Sigmoid colon (tissue), 7 donors: ENCODE measurements around the gene ABCF2. TPM values are rescaled to one million over a fixed set of nuclear protein-coding genes. Genes with fewer than 3 reads are reported as not detected.
A peak's percentile ranks its signal among the peaks of the same experiment; 100 is the strongest.

Experiments
- DNase-seq: peaks from one replicate; pipeline ENCODE4 v3.0.0-alpha.2; 2019
- H3K27ac ChIP-seq, 4 donors: fragments of 200-600 bp; sonication (generic); one replicate each; pipeline ENCODE4 v1.5.1; 2016 to 2019; ENCODE audit warnings: mild to moderate bottlenecking in 1 of 4
- H3K27me3 ChIP-seq, 3 donors: fragments of 200-600 bp; sonication (generic); one replicate each; pipeline ENCODE4 v1.5.1; 2019; ENCODE audit warnings: mild to moderate bottlenecking in 1 of 3
- H3K36me3 ChIP-seq, 4 donors: fragments of 200-600 bp; sonication (generic); one replicate each; pipeline ENCODE4 v1.5.1; 2016 to 2019
- H3K4me1 ChIP-seq, 4 donors: fragments of 200-600 bp; sonication (generic); one replicate each; pipeline ENCODE4 v1.5.1; 2017 to 2019
- H3K4me3 ChIP-seq, 4 donors: fragments of 200-600 bp; sonication (generic); one replicate each; pipeline ENCODE4 v1.5.1; 2017 to 2019; ENCODE audit warnings: mild to moderate bottlenecking in 2 of 4, moderate library complexity in 1 of 4
- H3K9me3 ChIP-seq, 4 donors: fragments of 200-600 bp in 3 of 4; sonication (generic) in 3 of 4; one replicate each; pipeline versions ENCODE4 v1.5.1 to v1.6.1; 2013 to 2019
- EP300 ChIP-seq, 4 donors: sonication (generic); formaldehyde crosslinking; IDR thresholded peaks; one replicate each; pipeline ENCODE4 v1.6.1; 2017; ENCODE audit warnings: antibody characterized with exemption in 4 of 4
- POLR2A ChIP-seq, 2 donors: fragments of 450-650 bp; IDR thresholded peaks; one replicate each; pipeline ENCODE4 v1.6.1; 2016; ENCODE audit warnings: antibody characterized with exemption in 2 of 2, mild to moderate bottlenecking in 2 of 2, moderate library complexity in 2 of 2
- POLR2AphosphoS5 ChIP-seq, 4 donors: sonication (generic); formaldehyde crosslinking; IDR thresholded peaks; one replicate each; pipeline ENCODE4 v1.6.1; 2017; ENCODE audit warnings: antibody characterized with exemption in 4 of 4
- WGBS, 2 donors: extraction: QIAGEN DNeasy Blood & Tissue Kit; methylation state at CpG; one replicate each; pipeline ENCODE4 v1.1.7; 2013; 5-methylcytosine and 5-hydroxymethylcytosine counted together
- intact Hi-C: fragments of 100-400 bp; cut with DNase I; formaldehyde crosslinking; loops from one replicate; pipeline ENCODE4 v1.15.1; 2023
- polyA plus RNA-seq, 3 donors: library from polyadenylated mRNA; stranded (reverse); fragments of 200-250 nt; gene quantifications; one replicate each; pipeline ENCODE4 v1.2.3, GENCODE V29; 2013
- total RNA-seq, 4 donors: library from RNA; depleted of rRNA; stranded (reverse); fragments of >200 nt; gene quantifications; one replicate each; pipeline ENCODE4 v1.1.0, GENCODE V29; 2016
- TF ChIP-seq, protein P1 (sequence below), 4 experiments: fragments of 450-650 bp in 3 of 4; fragments of 200-600 bp in 1 of 4; IDR thresholded peaks; one replicate each; pipeline ENCODE4 v1.5.1; 2016 to 2019; ENCODE audit warnings: antibody characterized with exemption in 4 of 4, mild to moderate bottlenecking in 3 of 4, moderate library complexity in 2 of 4
- donor health status: healthy with polysubstance abuse.
- donor health status: Bipolar disorder and iron deficiency.
- donor health status: healthy.

Gene ABCF2
- 10 to 100 TPM; 25.8 to 34.6 (median 30.2) TPM for total RNA-seq
- 10 to 100 TPM; 18.3 to 34.6 (median 19.8) TPM for polyA plus RNA-seq

DNA sequence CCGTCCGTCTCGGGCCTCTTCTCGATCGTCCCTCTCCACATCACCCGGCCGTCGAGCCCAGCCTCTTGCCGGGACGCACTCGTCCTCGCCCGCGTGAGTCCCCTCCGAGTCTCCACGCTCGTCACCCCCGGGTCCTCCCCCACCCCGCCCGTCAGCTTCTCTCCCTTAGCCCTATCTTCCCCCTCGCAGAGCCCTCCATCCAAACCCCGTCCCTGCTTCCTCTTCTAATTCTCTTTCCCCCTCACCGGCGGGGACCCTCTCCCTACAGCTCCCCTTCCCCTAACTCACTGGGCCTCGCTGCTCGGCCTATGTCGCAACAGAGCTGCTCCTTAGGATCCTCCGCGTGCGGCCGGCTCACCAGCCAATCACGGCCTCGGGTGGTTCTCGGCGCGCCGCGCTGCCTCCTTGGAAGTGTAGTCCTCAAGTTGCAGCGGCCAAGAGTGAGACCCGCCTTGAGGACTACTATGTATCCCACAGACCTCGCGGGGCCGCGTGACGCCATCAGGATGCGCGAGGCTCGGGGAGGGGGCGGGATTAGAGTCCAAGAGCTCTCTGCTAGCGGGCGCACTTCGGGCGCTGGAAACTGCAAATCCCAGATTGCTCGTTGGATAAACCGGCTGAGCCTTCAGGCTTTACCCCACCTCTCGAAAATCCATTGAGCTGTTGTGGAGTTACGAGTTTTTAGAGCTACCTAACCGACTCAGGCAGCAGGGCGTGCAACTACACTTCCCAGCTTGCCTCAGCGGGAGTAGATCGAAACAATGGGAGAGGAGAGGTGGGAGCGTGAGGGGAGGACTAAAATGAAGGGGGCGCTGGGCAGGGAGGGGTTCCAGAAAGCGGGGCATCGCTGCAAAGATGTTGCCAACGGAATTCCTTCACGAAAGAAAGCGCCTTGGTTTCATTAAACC, at the start of gene ABCF2:
ABCF2 (minus strand) TSS at position 331 of the 908 bp plus-strand sequence. CDS start 747 bp downstream, outside the sequence.
- TF ChIP-seq, protein P1, sequence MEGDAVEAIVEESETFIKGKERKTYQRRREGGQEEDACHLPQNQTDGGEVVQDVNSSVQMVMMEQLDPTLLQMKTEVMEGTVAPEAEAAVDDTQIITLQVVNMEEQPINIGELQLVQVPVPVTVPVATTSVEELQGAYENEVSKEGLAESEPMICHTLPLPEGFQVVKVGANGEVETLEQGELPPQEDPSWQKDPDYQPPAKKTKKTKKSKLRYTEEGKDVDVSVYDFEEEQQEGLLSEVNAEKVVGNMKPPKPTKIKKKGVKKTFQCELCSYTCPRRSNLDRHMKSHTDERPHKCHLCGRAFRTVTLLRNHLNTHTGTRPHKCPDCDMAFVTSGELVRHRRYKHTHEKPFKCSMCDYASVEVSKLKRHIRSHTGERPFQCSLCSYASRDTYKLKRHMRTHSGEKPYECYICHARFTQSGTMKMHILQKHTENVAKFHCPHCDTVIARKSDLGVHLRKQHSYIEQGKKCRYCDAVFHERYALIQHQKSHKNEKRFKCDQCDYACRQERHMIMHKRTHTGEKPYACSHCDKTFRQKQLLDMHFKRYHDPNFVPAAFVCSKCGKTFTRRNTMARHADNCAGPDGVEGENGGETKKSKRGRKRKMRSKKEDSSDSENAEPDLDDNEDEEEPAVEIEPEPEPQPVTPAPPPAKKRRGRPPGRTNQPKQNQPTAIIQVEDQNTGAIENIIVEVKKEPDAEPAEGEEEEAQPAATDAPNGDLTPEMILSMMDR (IDR thresholded peaks at IDR 0.05), result no peak
- TF ChIP-seq POLR2A (IDR thresholded peaks at IDR 0.05), result peak; percentile 26 to 45
- TF ChIP-seq POLR2AphosphoS5 (IDR thresholded peaks at IDR 0.05), result peak; percentile 75 to 87 (median 82)
- no peak for TF ChIP-seq EP300 (IDR thresholded peaks at IDR 0.05)
- Histone ChIP-seq H3K36me3 (peaks cover 10 to 34% (median 22%) of the 10 kb centered on the region in 4 donors), H3K4me3 (peak within 1 kb of the TSS; percentile 74 to 91 (median 86)), H3K9me3 (no peaks in the 10 kb centered on the region), H3K4me1 (peaks cover 0 to 34% (median 27%) of the 10 kb centered on the region in 4 donors), H3K27ac (peak within 1 kb of the TSS; percentile 84 to 87 (median 84)), H3K27me3 (no peaks in the 10 kb centered on the region)
- peak; percentile 100 for DNase-seq
- 0% methylated on average over 68 of the region's 68 CpGs for WGBS, 2 donors
- intact Hi-C loops, result no loop called here

DNA sequence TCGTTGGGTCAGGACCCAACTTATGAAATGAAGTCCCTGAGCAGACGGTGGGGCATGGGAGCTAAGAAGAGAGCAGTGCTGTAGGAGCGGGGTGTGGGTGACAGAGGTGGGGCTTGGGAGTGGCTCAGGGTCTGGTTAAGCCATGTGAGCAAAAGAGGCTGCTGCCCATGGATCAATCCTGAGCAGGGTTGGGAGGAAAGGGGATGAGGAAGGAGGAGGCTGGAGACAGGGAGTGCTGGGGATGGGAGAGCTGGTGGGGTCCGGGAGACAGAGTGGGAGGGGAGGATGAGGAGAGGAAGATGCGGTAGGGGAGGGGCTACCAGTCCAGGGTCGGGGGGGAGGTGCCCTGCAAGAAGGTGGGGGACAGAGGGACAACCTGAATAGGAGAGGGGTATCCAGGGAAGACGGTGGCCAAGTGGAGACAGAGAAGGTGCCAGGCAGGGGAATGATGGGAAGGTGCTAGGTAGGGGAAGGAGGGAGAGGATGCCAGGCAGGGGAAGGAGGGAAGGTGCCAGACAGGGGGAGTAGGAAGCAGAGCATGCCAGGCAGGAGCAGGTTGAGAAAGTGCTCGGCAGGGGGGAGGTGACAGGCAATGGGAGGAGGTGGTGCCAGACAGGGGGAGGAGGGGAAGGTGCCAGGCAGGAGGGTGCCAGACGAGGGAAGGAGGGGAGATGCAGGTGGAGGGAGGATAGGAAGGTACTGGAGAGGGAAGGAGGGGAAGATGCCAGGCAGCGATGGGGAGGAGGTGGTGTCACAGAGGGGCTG, 49.0 kb upstream of the ABCF2 start:
- WGBS, 2 donors, result 14 to 37% methylated on average over 10 of the region's 10 CpGs
- intact Hi-C loops, result loop anchor here (2.0 kb wide), 1 partner anchor 23 kb away; no protein-coding TSS in a partner anchor
- peak overlapping the region in 2 of 4 donors; percentile 19 to 51 for H3K27ac ChIP-seq
- H3K27me3 ChIP-seq, result no peaks in the 10 kb centered on the region
- TF ChIP-seq POLR2AphosphoS5 (IDR thresholded peaks at IDR 0.05) (no peak), EP300 (IDR thresholded peaks at IDR 0.05) (no peak), POLR2A (IDR thresholded peaks at IDR 0.05) (no peak)
- TF ChIP-seq, protein P1 (IDR thresholded peaks at IDR 0.05), result no peak
- H3K36me3 ChIP-seq, result no peaks in the 10 kb centered on the region
- DNase-seq, result no peak
- peaks cover 0 to 27% (median 22%) of the 10 kb centered on the region in 4 donors for H3K4me1 ChIP-seq
- peak overlapping the region; percentile 23 to 50 (median 50) for H3K4me3 ChIP-seq
- no peaks in the 10 kb centered on the region for H3K9me3 ChIP-seq

DNA sequence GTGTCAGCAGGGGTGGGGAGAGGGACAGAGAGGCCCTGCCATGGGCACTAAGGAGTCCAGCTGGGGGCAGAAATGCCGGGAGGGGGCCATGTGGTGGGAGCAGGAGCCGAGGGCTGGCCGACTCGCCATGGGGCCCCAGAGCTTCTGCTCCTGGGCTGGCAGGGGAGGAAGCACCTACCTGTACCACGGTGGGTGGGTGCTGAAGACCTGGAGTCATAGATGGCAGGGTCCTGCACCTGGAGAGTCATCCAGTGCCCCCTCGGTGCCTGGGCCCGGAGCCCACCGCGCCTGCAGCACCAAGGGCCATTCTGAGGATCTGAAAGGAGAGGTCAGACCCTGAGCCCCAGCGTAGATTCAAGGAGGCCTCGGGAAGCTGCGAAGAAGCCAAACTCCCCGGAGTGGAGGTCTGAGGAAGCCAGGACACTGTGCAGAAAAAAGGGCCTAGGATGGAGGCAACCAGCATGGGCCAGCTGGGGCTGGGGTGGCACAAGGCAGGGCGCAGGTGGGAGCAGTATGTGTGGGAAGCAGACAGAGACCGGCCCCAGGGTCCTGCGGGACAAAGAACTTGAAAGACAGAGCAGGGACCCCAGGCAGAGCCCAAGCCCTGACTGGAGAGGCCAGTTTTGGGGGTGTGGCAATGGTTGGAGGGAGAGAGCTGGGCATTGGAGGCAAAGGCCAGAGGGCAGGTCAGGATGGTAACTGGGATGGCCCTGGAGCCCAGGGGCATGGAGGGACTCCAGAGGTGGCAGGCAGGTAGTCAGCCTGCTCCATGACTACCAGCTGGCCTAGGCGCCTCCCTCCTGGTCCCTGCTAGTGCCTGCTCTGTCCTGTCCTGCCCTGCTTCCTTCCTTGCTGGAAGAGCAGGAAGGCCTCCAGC, 48.2 kb upstream of the ABCF2 start:
- 82 to 86% methylated on average over 17 of the region's 17 CpGs for WGBS, 2 donors
- H3K4me3 ChIP-seq, result no peak overlapping the region
- H3K36me3 ChIP-seq, result no peaks in the 10 kb centered on the region
- no peaks in the 10 kb centered on the region for H3K27me3 ChIP-seq
- TF ChIP-seq EP300 (IDR thresholded peaks at IDR 0.05), result no peak
- no peak for TF ChIP-seq POLR2AphosphoS5 (IDR thresholded peaks at IDR 0.05)
- TF ChIP-seq POLR2A (IDR thresholded peaks at IDR 0.05), result no peak
- TF ChIP-seq, protein P1 (IDR thresholded peaks at IDR 0.05), result no peak
- intact Hi-C loops, result no loop called here
- peaks cover 0 to 27% (median 22%) of the 10 kb centered on the region in 4 donors for H3K4me1 ChIP-seq
- H3K27ac ChIP-seq, result no peak overlapping the region
- H3K9me3 ChIP-seq, result no peaks in the 10 kb centered on the region
- no peak for DNase-seq

DNA sequence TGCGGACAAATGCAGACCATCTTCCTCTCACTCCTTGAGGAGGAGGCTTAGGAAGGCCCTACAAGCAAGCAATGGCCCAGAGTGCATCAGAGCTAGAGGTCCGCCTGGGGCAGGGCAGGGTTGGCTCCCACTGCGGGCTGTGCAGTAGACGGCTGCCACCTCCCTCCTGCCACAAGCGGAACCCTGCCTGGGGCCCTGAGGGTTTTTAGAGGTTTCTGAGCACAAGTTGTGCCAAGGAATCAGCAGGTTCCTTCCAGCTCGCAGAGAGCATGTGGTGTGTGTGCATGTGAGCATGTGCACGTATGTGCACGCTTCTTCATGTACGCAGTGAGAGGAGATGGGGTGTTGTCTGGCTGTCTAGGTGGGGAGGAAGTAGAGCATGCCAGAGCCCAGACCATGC, 47.4 kb upstream of the ABCF2 start:
- Histone ChIP-seq H3K27me3 (no peaks in the 10 kb centered on the region), H3K9me3 (no peaks in the 10 kb centered on the region), H3K27ac (no peak overlapping the region), H3K4me3 (no peak overlapping the region), H3K4me1 (peaks cover 0 to 27% (median 22%) of the 10 kb centered on the region in 4 donors), H3K36me3 (no peaks in the 10 kb centered on the region)
- 85 to 88% methylated on average over 9 of the region's 9 CpGs for WGBS, 2 donors
- intact Hi-C loops, result no loop called here
- DNase-seq, result no peak
- TF ChIP-seq POLR2AphosphoS5 (IDR thresholded peaks at IDR 0.05), result no peak
- no peak for TF ChIP-seq EP300 (IDR thresholded peaks at IDR 0.05)
- TF ChIP-seq, protein P1 (IDR thresholded peaks at IDR 0.05), result no peak
- TF ChIP-seq POLR2A (IDR thresholded peaks at IDR 0.05), result no peak
